Ovary (tissue), 9 donors: ENCODE data around the gene USP32. TPM values are rescaled to one million over a fixed set of nuclear protein-coding genes. Genes with fewer than 3 reads are reported as not detected.
"Not testable (repeated sequence)": the region's sequence is repeated elsewhere in the genome, so short reads cannot be mapped to it uniquely, and the experiment has no call there.

ENCODE experiments used
- DNase-seq, 5 donors: peaks; one replicate each; pipeline ENCODE4 v3.0.0-alpha.2; 2019 to 2020
- H3K27ac ChIP-seq, 2 donors: fragments of 200-600 bp; one replicate each; pipeline versions ENCODE4 v1.5.1 to v1.8.0; 2019 to 2022
- H3K27me3 ChIP-seq: fragments of 200-600 bp; one replicate; pipeline ENCODE4 v1.8.0; 2022
- H3K36me3 ChIP-seq: fragments of 200-600 bp; sonication (generic); one replicate; pipeline ENCODE4 v1.5.1; 2019
- H3K4me1 ChIP-seq: one replicate; pipeline ENCODE4 v1.8.1; 2013; ENCODE audit warnings: mild to moderate bottlenecking, moderate library complexity; ENCODE audit not compliant: insufficient read depth
- H3K4me3 ChIP-seq: fragments of 200-600 bp; sonication (generic); one replicate; pipeline ENCODE4 v1.5.1; 2017
- H3K9me3 ChIP-seq, 2 donors: fragments of 200-600 bp in 1 of 2; sonication (generic) in 1 of 2; one replicate each; pipeline versions ENCODE4 v1.5.1 to v1.8.1; 2013 to 2019; ENCODE audit warnings: mild to moderate bottlenecking in 1 of 2, moderate library complexity in 1 of 2
- EP300 ChIP-seq: sonication (generic); formaldehyde crosslinking; IDR thresholded peaks from one replicate; pipeline ENCODE4 v1.6.1; 2017; ENCODE audit warnings: antibody characterized with exemption
- POLR2A ChIP-seq: fragments of 450-650 bp; IDR thresholded peaks from one replicate; pipeline ENCODE4 v1.6.1; 2017; ENCODE audit warnings: antibody characterized with exemption, mild to moderate bottlenecking, moderate library complexity
- WGBS, 3 donors: extraction: QIAGEN DNeasy Blood & Tissue Kit in 1 of 3; methylation state at CpG; one replicate each; pipeline versions ENCODE4 v1.1.5 to v1.1.7; 2013 to 2017; 5-methylcytosine and 5-hydroxymethylcytosine counted together
- intact Hi-C, 4 donors: fragments of 100-400 bp; cut with DNase I; formaldehyde crosslinking; loops; one replicate each; pipeline versions ENCODE4 v1.11.0 to v1.15.1; 2022 to 2023
- polyA plus RNA-seq, 2 donors: library from polyadenylated mRNA; stranded (reverse); fragments of 200-250 nt in 1 of 2; fragments of 350-450 nt in 1 of 2; fragmentation: Illumina TruSeq in 1 of 2; extraction: RNeasy Lipid Tissue Mini Kit (QIAGEN cat#74804) in 1 of 2; gene quantifications; one replicate each; pipeline ENCODE4 v1.2.3, GENCODE V29; 2013 to 2014
- total RNA-seq, 7 donors: library from RNA; depleted of rRNA in 2 of 7; stranded (reverse); fragments of >200 nt in 2 of 7; fragmentation: NEBNext Ultra II Directional in 3 of 7; extraction: Animal tissue kit (Norgen Biotek cat#: 25700) in 3 of 7; gene quantifications; one replicate each; pipeline versions ENCODE4 v1.1.0 to v1.2.4, GENCODE V29; 2016 to 2023
- TF ChIP-seq, protein P1 (sequence below), 3 donors: fragments of 450-650 bp in 2 of 3; fragments of 200-600 bp in 1 of 3; IDR thresholded peaks; one replicate each; pipeline versions ENCODE4 v1.5.1 to v1.8.0; 2016 to 2022; ENCODE audit warnings: antibody characterized with exemption in 3 of 3, mild to moderate bottlenecking in 1 of 3
- donor health status: DM: no; HTN: no; CAD: no; lungs with moderate emphysema.
- donor health status: DM: no; HTN: no; CAD: no.
- donor health status: Bipolar disorder and iron deficiency.
- donor health status: DM: yes; HTN: yes; CAD: no.
- donor health status: DM: no; HTN: no; CAD: no.
- donor health status: DM: yes; HTN: yes; CAD: no.

Gene USP32
- total and polyA plus RNA-seq, 9 donors, result 8.7 to 37.6 (median 32.9) TPM

DNA sequence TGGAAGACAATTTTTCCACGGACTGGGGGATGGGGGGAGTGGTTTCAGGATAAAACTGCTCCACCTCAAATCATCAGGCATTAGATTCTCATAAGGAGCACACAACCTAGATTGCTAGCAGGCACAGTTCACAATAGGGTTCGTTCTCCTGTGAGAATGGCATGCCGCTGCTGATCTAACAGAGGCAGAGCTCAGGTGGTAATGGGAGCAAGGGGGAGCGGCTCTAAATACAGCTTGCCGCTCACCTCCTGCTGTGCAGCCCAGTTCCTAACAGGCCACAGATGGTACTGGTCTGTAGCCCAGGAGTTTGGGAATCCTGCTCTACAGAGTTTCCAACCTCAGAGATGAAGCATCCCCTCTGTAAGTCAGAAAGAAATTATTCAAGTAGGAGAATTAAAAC lies 215.2 kb downstream of the USP32 start:
- H3K4me3 ChIP-seq, H3K27ac ChIP-seq, H3K9me3 ChIP-seq, DNase-seq, H3K27me3 ChIP-seq, H3K36me3 ChIP-seq, intact Hi-C loops, H3K4me1 ChIP-seq: not testable (repeated sequence)
- WGBS, 3 donors, result 89 to 94% (median 91%) methylated on average over 5 of the region's 5 CpGs

DNA sequence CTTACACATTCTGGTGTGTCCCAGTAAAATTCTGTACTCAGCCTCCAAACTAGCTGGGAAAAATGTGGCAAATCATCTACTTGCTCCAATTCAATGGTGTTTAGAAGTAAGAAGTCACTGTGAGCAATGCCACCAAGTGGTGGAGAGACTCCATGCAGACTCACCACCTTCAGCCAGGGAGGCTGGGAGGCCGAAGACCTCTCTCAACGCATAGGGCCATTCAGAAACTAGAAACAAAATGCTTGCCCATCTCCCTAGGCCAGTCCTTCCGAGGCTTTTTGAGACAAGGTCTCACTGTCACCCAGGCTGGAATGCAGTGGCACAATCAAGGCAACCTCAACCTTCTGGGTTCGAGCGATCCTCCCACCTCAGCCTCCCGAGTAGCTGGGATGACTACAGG lies 217.2 kb downstream of the USP32 start:
- intact Hi-C loops, DNase-seq, H3K9me3 ChIP-seq, H3K4me3 ChIP-seq, H3K27me3 ChIP-seq, H3K36me3 ChIP-seq, H3K27ac ChIP-seq, H3K4me1 ChIP-seq: not testable (repeated sequence)
- 94 to 96% (median 95%) methylated on average over 6 of the region's 6 CpGs for WGBS, 3 donors

DNA sequence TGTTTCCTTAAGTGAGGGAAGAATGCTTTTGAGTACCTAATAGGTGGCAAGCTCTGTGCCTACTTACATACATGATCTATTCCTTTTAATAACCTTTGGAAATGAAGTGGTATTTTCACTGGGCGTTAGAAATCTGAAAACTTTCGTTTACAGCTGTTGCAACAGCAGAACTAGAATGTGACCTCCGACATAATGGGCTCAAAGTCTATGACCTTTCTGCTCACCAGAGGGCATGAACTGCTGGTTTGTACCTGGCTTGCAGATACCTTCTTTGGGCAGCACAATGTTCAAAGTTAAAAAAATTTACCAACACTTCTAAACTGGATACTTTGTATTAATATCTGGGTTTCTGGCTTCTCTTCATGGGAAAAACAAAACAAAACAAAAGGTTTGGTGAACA lies 217.9 kb downstream of the USP32 start:
- Histone ChIP-seq H3K27ac (no peak overlapping the region), H3K27me3 (no peaks in the 10 kb centered on the region), H3K36me3 (no peaks in the 10 kb centered on the region), H3K4me3 (no peak overlapping the region), H3K4me1 (peaks cover 3% of the 10 kb centered on the region), H3K9me3 (no peaks in the 10 kb centered on the region)
- 58 to 67% (median 61%) methylated on average over 3 of the region's 3 CpGs for WGBS, 3 donors
- no peak for TF ChIP-seq EP300
- TF ChIP-seq, protein P1, sequence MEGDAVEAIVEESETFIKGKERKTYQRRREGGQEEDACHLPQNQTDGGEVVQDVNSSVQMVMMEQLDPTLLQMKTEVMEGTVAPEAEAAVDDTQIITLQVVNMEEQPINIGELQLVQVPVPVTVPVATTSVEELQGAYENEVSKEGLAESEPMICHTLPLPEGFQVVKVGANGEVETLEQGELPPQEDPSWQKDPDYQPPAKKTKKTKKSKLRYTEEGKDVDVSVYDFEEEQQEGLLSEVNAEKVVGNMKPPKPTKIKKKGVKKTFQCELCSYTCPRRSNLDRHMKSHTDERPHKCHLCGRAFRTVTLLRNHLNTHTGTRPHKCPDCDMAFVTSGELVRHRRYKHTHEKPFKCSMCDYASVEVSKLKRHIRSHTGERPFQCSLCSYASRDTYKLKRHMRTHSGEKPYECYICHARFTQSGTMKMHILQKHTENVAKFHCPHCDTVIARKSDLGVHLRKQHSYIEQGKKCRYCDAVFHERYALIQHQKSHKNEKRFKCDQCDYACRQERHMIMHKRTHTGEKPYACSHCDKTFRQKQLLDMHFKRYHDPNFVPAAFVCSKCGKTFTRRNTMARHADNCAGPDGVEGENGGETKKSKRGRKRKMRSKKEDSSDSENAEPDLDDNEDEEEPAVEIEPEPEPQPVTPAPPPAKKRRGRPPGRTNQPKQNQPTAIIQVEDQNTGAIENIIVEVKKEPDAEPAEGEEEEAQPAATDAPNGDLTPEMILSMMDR (IDR thresholded peaks at IDR 0.05), result no peak
- TF ChIP-seq POLR2A, result no peak
- intact Hi-C loops, result no loop called here
- DNase-seq, result no peak

DNA sequence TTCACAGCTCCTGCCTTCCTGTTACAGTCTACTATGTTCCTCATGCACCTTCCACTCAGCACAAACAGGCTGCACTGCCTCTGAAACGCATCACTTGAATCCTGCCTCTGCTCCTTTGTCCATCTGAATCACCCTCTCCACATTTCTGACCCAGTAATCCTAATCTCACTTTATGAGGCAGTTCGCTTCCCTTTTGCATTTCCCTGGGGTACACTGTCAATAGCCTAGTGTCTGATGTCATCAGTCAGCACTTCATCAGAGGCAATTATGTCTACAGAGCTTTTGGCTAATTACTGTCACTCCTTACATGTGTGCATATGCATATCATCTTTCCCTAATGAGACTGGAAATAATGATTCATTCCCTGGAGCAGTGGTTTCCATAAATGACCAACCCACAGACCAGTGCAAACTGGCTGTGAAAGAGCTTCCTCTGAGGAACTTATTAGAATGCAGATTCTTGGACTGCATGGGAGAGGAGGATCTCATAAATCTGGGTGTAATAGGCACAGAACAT lies 218.6 kb downstream of the USP32 start:
- H3K4me3 ChIP-seq, result no peak overlapping the region
- DNase-seq, result no peak
- no peaks in the 10 kb centered on the region for H3K36me3 ChIP-seq
- peaks cover 3% of the 10 kb centered on the region for H3K4me1 ChIP-seq
- H3K27ac ChIP-seq, result no peak overlapping the region
- no peaks in the 10 kb centered on the region for H3K27me3 ChIP-seq
- WGBS, 3 donors, result 70 to 76% (median 71%) methylated on average over 2 of the region's 2 CpGs
- no peaks in the 10 kb centered on the region for H3K9me3 ChIP-seq
- intact Hi-C loops, result no loop called here
- TF ChIP-seq, protein P1 (IDR thresholded peaks at IDR 0.05), result no peak
- TF ChIP-seq POLR2A, result no peak
- no peak for TF ChIP-seq EP300

DNA sequence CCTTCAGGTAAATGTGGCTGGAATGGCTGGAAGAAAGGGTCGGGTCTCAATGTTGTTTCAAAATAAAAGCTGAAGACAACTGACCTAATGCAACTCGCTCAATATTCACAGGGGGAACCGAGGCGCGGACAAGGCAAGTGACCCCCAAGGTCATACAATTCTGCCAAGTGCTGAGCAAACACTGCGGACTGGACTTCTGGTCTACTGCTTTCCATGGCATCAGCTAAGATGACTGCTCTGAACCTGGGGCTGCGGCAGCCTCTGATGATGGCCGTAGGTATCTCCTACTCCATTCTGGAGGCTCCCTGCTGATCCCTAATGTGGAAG lies 220.2 kb downstream of the USP32 start:
- Histone ChIP-seq H3K27me3 (no peaks in the 10 kb centered on the region), H3K27ac (no peak overlapping the region), H3K36me3 (no peaks in the 10 kb centered on the region), H3K9me3 (no peaks in the 10 kb centered on the region), H3K4me1 (peaks cover 3% of the 10 kb centered on the region), H3K4me3 (no peak overlapping the region)
- TF ChIP-seq EP300 (no peak), POLR2A (no peak)
- no peak for DNase-seq
- intact Hi-C loops, result no loop called here
- WGBS, 3 donors, result 87 to 92% (median 89%) methylated on average over 8 of the region's 8 CpGs

DNA sequence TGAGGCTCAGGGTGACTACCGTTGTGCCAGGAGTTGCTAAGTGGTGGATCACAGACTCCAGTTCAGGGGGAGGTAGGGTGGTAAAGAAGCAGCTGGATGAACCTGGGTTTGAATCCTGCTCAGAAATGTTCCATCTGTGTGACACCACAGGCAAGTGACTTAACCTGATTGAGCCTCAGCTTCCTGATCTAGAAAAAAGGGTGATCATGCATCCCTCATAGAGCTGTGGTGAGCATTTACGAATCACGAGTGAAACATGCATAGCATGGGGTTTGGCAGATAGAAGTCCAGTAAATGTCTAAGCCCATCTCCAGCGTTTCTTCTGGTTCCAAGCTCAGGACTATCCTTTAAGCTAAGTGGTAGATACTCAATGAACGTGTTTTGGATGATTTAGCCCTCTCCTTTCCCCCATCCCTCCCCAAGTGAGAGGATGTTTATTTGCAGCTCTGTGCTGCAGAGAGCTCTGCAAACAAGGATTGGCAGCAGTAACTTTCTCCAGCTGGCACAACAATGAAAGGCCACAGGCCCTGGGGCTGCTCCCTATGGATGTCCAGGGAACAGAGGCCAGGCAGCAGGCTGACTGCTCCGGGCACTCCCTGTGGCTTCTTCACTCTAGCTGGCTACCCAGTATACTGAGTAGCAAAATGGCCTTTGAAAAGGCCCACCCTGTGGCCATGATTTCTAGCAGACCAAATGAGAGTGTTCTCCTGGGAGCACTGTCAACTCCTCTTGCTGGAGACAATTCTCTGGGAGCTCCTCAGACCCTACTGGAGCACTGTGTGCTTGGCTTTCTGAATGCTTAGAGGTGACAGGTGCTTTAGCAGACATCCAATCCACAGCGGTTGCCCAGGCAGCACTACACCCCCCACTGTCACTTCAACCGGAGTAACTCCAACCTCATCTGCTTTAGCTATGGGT lies 220.8 kb downstream of the USP32 start:
- intact Hi-C loops, result no loop called here
- no peak for DNase-seq
- Histone ChIP-seq H3K4me3 (no peak overlapping the region), H3K27ac (no peak overlapping the region), H3K9me3 (no peaks in the 10 kb centered on the region), H3K4me1 (peaks cover 3% of the 10 kb centered on the region), H3K27me3 (no peaks in the 10 kb centered on the region), H3K36me3 (no peaks in the 10 kb centered on the region)
- 70 to 77% (median 72%) methylated on average over 8 of the region's 8 CpGs for WGBS, 3 donors
- no peak for TF ChIP-seq EP300
- TF ChIP-seq, protein P1 (IDR thresholded peaks at IDR 0.05), result no peak
- TF ChIP-seq POLR2A, result no peak
